ENCODE results near the gene GRID1. TPM values are rescaled to one million over a fixed set of nuclear protein-coding genes. Genes with fewer than 3 reads are reported as not detected.

GRID1 gene
- total and polyA plus RNA-seq, 10 donors: 0.06 to 0.42 (median 0.15) TPM; not detected in 4

DNA sequence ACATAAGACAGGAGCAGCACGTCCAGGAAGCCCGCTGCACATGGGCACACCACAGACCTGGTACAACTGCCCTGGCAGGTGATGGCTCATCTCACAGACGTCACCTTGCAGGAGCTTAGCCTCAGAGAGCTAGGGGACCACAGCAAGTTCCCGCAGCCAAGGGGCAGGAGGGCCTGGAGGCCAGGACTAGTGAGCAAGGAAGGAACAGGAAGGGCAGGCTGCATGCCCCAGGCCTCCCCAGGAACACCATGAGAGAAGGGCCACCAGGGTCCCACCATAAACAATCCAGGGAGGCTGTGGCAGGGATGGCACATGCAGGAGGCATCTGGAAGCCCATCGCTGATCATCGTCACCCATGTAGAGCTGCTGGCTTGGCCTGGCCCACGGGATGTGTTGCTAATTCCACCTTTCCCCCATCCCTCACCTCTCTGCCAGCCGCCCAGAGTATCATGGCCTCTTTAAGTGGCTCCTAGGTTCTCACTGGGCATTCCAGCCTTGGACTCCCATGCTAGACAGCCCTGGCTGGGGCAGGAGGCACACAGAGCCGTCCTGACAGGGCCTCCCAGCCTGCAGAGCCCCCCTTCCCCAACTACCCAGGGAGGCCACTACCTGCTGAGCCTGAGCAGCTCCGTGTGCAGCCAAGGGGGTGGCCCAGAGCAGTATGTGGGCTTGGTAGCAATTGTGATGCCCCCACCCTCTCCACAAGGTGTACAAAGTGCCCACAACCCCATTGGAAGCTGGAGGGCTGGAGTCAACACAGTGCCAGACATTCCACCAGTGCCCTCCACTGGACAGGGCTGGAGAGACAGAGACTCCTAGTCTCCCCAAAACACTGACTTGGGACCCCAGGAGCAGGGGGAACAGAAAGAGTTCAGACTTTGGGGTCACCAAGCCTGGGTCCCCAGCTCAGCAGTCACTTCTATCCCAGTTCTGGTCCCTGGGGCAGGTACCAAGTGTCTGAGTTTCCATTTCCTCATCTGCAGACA lies 35.5 kb downstream of the GRID1 start:
- Histone ChIP-seq H3K9me3 (no peaks in the 10 kb centered on the region), H3K36me3 (no peaks in the 10 kb centered on the region), H3K27me3 (replicated peaks in 1 of 7) (peaks cover 0 to 17% (median 0%) of the 10 kb centered on the region in 7 donors), H3K27ac (no peak overlapping the region), H3K4me1 (no peaks in the 10 kb centered on the region), H3K4me3 (no peak overlapping the region)
- DNase-seq: peak; percentile 59
- intact Hi-C loops (cut with DNase I; ENCODE audit: low total_unique reads): no loop called here
- TF ChIP-seq, protein P1, sequence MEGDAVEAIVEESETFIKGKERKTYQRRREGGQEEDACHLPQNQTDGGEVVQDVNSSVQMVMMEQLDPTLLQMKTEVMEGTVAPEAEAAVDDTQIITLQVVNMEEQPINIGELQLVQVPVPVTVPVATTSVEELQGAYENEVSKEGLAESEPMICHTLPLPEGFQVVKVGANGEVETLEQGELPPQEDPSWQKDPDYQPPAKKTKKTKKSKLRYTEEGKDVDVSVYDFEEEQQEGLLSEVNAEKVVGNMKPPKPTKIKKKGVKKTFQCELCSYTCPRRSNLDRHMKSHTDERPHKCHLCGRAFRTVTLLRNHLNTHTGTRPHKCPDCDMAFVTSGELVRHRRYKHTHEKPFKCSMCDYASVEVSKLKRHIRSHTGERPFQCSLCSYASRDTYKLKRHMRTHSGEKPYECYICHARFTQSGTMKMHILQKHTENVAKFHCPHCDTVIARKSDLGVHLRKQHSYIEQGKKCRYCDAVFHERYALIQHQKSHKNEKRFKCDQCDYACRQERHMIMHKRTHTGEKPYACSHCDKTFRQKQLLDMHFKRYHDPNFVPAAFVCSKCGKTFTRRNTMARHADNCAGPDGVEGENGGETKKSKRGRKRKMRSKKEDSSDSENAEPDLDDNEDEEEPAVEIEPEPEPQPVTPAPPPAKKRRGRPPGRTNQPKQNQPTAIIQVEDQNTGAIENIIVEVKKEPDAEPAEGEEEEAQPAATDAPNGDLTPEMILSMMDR (IDR thresholded peaks at IDR 0.05 in 8 of 11, conservative IDR thresholded peaks at IDR 0.05 in 3 of 11): no peak
- TF ChIP-seq POLR2AphosphoS5 (IDR thresholded peaks at IDR 0.05) (no peak), POLR2A (IDR thresholded peaks at IDR 0.05) (no peak)
- WGBS, 5 donors: 81 to 91% (median 85%) methylated on average over 3 to 10 of the region's 10 CpGs

GRCh38 chr10:86329896-86330680 lies 36.5 kb downstream of the GRID1 start:
- peak; percentile 51 for DNase-seq
- 78 to 83% (median 83%) methylated on average over 16 of the region's 16 CpGs for WGBS, 5 donors
- TF ChIP-seq, protein P1 (IDR thresholded peaks at IDR 0.05 in 8 of 11, conservative IDR thresholded peaks at IDR 0.05 in 3 of 11): no peak
- TF ChIP-seq POLR2AphosphoS5 (IDR thresholded peaks at IDR 0.05): no peak
- no peak for TF ChIP-seq POLR2A (IDR thresholded peaks at IDR 0.05)
- Histone ChIP-seq H3K27me3 (replicated peaks in 1 of 7) (peaks cover 0 to 22% (median 0%) of the 10 kb centered on the region in 7 donors), H3K4me3 (no peak overlapping the region), H3K27ac (no peak overlapping the region), H3K9me3 (no peaks in the 10 kb centered on the region), H3K36me3 (no peaks in the 10 kb centered on the region), H3K4me1 (no peaks in the 10 kb centered on the region)
- intact Hi-C loops (cut with DNase I; ENCODE audit: low total_unique reads): no loop called here

GRCh38 chr10:86329093-86329710 lies 37.4 kb downstream of the GRID1 start:
- no peak for TF ChIP-seq POLR2A (IDR thresholded peaks at IDR 0.05)
- Histone ChIP-seq H3K9me3 (no peaks in the 10 kb centered on the region), H3K27me3 (replicated peaks in 1 of 7) (peaks cover 0 to 18% (median 0%) of the 10 kb centered on the region in 7 donors), H3K4me3 (no peak overlapping the region), H3K4me1 (no peaks in the 10 kb centered on the region), H3K27ac (no peak overlapping the region), H3K36me3 (no peaks in the 10 kb centered on the region)
- 86 to 93% (median 92%) methylated on average over 2 to 7 of the region's 7 CpGs for WGBS, 5 donors
- peak; percentile 51 for DNase-seq
- intact Hi-C loops (cut with DNase I; ENCODE audit: low total_unique reads): no loop called here

GRCh38 chr10:86327954-86328725 lies 38.5 kb downstream of the GRID1 start:
- peaks cover 0 to 21% (median 0%) of the 10 kb centered on the region in 7 donors for H3K27me3 ChIP-seq (replicated peaks in 1 of 7)
- DNase-seq: peak; percentile 43
- 77 to 85% (median 79%) methylated on average over 7 of the region's 7 CpGs for WGBS, 5 donors
- intact Hi-C loops (cut with DNase I; ENCODE audit: low total_unique reads): no loop called here
- H3K9me3 ChIP-seq: no peaks in the 10 kb centered on the region
- no peak overlapping the region for H3K4me3 ChIP-seq
- TF ChIP-seq, protein P1 (IDR thresholded peaks at IDR 0.05 in 8 of 11, conservative IDR thresholded peaks at IDR 0.05 in 3 of 11): no peak
- TF ChIP-seq POLR2A (IDR thresholded peaks at IDR 0.05) (no peak), POLR2AphosphoS5 (IDR thresholded peaks at IDR 0.05) (no peak)
- H3K27ac ChIP-seq: no peak overlapping the region
- H3K4me1 ChIP-seq: no peaks in the 10 kb centered on the region
- no peaks in the 10 kb centered on the region for H3K36me3 ChIP-seq
